Measurements from ENCODE around the gene SYVN1. TPM values are rescaled to one million over a fixed set of nuclear protein-coding genes. Genes with fewer than 3 reads are reported as not detected.
A peak's percentile ranks its signal among the peaks of the same experiment; 100 is the strongest.

SYVN1 gene
- total and polyA plus RNA-seq, 4 donors, result 19.9 to 210 (median 56.6) TPM

GRCh38 chr11:65151331-65151899 lies 17.1 kb upstream of the SYVN1 start:
- peak overlapping the region; percentile 69 to 81 for H3K27ac ChIP-seq (ENCODE audit: low read depth in 1 of 2, low read length in 2 of 2)
- DNase-seq (ENCODE audit: low spot score), result no peak
- H3K36me3 ChIP-seq (ENCODE audit: control insufficient read depth in 4 of 4, insufficient read depth in 3 of 4, low read depth in 1 of 4, low read length in 3 of 4), result no peaks in the 10 kb centered on the region
- no peaks in the 10 kb centered on the region for H3K27me3 ChIP-seq (ENCODE audit: control insufficient read depth in 4 of 4, insufficient read depth in 4 of 4, low read length in 3 of 4)
- peaks cover 9 to 27% (median 25%) of the 10 kb centered on the region in 4 donors for H3K4me1 ChIP-seq (ENCODE audit: control insufficient read depth in 4 of 4, insufficient read depth in 4 of 4, low read length in 3 of 4)
- TF ChIP-seq, protein P1, sequence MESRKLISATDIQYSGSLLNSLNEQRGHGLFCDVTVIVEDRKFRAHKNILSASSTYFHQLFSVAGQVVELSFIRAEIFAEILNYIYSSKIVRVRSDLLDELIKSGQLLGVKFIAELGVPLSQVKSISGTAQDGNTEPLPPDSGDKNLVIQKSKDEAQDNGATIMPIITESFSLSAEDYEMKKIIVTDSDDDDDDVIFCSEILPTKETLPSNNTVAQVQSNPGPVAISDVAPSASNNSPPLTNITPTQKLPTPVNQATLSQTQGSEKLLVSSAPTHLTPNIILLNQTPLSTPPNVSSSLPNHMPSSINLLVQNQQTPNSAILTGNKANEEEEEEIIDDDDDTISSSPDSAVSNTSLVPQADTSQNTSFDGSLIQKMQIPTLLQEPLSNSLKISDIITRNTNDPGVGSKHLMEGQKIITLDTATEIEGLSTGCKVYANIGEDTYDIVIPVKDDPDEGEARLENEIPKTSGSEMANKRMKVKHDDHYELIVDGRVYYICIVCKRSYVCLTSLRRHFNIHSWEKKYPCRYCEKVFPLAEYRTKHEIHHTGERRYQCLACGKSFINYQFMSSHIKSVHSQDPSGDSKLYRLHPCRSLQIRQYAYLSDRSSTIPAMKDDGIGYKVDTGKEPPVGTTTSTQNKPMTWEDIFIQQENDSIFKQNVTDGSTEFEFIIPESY (IDR thresholded peaks at IDR 0.05), result no peak
- TF ChIP-seq TAF1 (conservative IDR thresholded peaks at IDR 0.05), result no peak
- no peak for TF ChIP-seq NR2F2 (IDR thresholded peaks at IDR 0.05)
- no peak for TF ChIP-seq YY1 (IDR thresholded peaks at IDR 0.05)
- TF ChIP-seq RXRA (IDR thresholded peaks at IDR 0.05), result no peak
- no peak for TF ChIP-seq SP1 (IDR thresholded peaks at IDR 0.05)
- no peak overlapping the region for H3K4me3 ChIP-seq (ENCODE audit: low read depth in 1 of 3, low read length in 3 of 3)
- WGBS, result 74% methylated on average over 3 of the region's 3 CpGs
- no peaks in the 10 kb centered on the region for H3K9me3 ChIP-seq (ENCODE audit: control insufficient read depth in 4 of 4, low read length in 3 of 4)
- no peak overlapping the region for H3K9ac ChIP-seq (ENCODE audit: low read depth in 1 of 2, low read length in 2 of 2)

GRCh38 chr11:65150509-65151299 lies 16.4 kb upstream of the SYVN1 start:
- no peaks in the 10 kb centered on the region for H3K9me3 ChIP-seq (ENCODE audit: control insufficient read depth in 4 of 4, low read length in 3 of 4)
- H3K36me3 ChIP-seq (ENCODE audit: control insufficient read depth in 4 of 4, insufficient read depth in 3 of 4, low read depth in 1 of 4, low read length in 3 of 4), result no peaks in the 10 kb centered on the region
- H3K27ac ChIP-seq (ENCODE audit: low read depth in 1 of 2, low read length in 2 of 2), result peak overlapping the region; percentile 69 to 81
- H3K4me1 ChIP-seq (ENCODE audit: control insufficient read depth in 4 of 4, insufficient read depth in 4 of 4, low read length in 3 of 4), result peaks cover 9 to 33% (median 30%) of the 10 kb centered on the region in 4 donors
- TF ChIP-seq NR2F2 (IDR thresholded peaks at IDR 0.05), result no peak
- peak; percentile 64 to 70 for TF ChIP-seq RXRA (IDR thresholded peaks at IDR 0.05)
- TF ChIP-seq YY1 (IDR thresholded peaks at IDR 0.05), result peak; percentile 39
- no peak for TF ChIP-seq HNF4G (IDR thresholded peaks at IDR 0.05)
- TF ChIP-seq EGR1 (IDR thresholded peaks at IDR 0.05; ENCODE audit: low read depth in 2 of 2), result no peak
- no peak for TF ChIP-seq FOXA1 (IDR thresholded peaks at IDR 0.05)
- TF ChIP-seq, protein P1 (IDR thresholded peaks at IDR 0.05), result peak; percentile 25
- peak; percentile 40 to 77 for TF ChIP-seq JUND (IDR thresholded peaks at IDR 0.05)
- TF ChIP-seq, protein P2, sequence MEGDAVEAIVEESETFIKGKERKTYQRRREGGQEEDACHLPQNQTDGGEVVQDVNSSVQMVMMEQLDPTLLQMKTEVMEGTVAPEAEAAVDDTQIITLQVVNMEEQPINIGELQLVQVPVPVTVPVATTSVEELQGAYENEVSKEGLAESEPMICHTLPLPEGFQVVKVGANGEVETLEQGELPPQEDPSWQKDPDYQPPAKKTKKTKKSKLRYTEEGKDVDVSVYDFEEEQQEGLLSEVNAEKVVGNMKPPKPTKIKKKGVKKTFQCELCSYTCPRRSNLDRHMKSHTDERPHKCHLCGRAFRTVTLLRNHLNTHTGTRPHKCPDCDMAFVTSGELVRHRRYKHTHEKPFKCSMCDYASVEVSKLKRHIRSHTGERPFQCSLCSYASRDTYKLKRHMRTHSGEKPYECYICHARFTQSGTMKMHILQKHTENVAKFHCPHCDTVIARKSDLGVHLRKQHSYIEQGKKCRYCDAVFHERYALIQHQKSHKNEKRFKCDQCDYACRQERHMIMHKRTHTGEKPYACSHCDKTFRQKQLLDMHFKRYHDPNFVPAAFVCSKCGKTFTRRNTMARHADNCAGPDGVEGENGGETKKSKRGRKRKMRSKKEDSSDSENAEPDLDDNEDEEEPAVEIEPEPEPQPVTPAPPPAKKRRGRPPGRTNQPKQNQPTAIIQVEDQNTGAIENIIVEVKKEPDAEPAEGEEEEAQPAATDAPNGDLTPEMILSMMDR (IDR thresholded peaks at IDR 0.05; ENCODE audit: low read depth, low read length, missing input control), result no peak
- TF ChIP-seq GABPA (IDR thresholded peaks at IDR 0.05 in 1 of 2, conservative IDR thresholded peaks at IDR 0.05 in 1 of 2), result no peak
- peak; percentile 58 to 67 for TF ChIP-seq HNF4A (conservative IDR thresholded peaks at IDR 0.05)
- TF ChIP-seq, protein P3, sequence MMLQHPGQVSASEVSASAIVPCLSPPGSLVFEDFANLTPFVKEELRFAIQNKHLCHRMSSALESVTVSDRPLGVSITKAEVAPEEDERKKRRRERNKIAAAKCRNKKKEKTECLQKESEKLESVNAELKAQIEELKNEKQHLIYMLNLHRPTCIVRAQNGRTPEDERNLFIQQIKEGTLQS (IDR thresholded peaks at IDR 0.05), result no peak
- TF ChIP-seq RAD21 (IDR thresholded peaks at IDR 0.05), result peak in 1 of 2 donors; percentile 41
- no peak for TF ChIP-seq FOXA2 (IDR thresholded peaks at IDR 0.05)
- no peak for TF ChIP-seq TAF1 (conservative IDR thresholded peaks at IDR 0.05)
- peak; percentile 35 for TF ChIP-seq MAX (IDR thresholded peaks at IDR 0.05)
- peak; percentile 51 for TF ChIP-seq SP1 (IDR thresholded peaks at IDR 0.05)
- TF ChIP-seq, protein P4, sequence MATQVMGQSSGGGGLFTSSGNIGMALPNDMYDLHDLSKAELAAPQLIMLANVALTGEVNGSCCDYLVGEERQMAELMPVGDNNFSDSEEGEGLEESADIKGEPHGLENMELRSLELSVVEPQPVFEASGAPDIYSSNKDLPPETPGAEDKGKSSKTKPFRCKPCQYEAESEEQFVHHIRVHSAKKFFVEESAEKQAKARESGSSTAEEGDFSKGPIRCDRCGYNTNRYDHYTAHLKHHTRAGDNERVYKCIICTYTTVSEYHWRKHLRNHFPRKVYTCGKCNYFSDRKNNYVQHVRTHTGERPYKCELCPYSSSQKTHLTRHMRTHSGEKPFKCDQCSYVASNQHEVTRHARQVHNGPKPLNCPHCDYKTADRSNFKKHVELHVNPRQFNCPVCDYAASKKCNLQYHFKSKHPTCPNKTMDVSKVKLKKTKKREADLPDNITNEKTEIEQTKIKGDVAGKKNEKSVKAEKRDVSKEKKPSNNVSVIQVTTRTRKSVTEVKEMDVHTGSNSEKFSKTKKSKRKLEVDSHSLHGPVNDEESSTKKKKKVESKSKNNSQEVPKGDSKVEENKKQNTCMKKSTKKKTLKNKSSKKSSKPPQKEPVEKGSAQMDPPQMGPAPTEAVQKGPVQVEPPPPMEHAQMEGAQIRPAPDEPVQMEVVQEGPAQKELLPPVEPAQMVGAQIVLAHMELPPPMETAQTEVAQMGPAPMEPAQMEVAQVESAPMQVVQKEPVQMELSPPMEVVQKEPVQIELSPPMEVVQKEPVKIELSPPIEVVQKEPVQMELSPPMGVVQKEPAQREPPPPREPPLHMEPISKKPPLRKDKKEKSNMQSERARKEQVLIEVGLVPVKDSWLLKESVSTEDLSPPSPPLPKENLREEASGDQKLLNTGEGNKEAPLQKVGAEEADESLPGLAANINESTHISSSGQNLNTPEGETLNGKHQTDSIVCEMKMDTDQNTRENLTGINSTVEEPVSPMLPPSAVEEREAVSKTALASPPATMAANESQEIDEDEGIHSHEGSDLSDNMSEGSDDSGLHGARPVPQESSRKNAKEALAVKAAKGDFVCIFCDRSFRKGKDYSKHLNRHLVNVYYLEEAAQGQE (IDR thresholded peaks at IDR 0.05), result no peak
- H3K4me3 ChIP-seq (ENCODE audit: low read depth in 1 of 3, low read length in 3 of 3), result no peak overlapping the region
- no peaks in the 10 kb centered on the region for H3K27me3 ChIP-seq (ENCODE audit: control insufficient read depth in 4 of 4, insufficient read depth in 4 of 4, low read length in 3 of 4)
- 36% methylated on average over 12 of the region's 12 CpGs for WGBS
- H3K9ac ChIP-seq (ENCODE audit: low read depth in 1 of 2, low read length in 2 of 2), result no peak overlapping the region
- DNase-seq (ENCODE audit: low spot score), result no peak

All from liver (tissue), 9 donors.